ENCODE measurements around the gene SLC48A1.
"Not testable (repeated sequence)": the region's sequence is repeated elsewhere in the genome, so short reads cannot be mapped to it uniquely, and the experiment has no call there.

The SLC48A1 gene

GRCh38 chr12:47811581-47812484 lies 38.8 kb downstream of the SLC48A1 start:
- H3K4me3 Mint-ChIP-seq, result peak overlapping the region; percentile 94
- peak overlapping the region; percentile 90 for H3K27ac Mint-ChIP-seq
- CTCF ChIA-PET, result interaction anchor here (1.0 to 29.3 kb wide), 4 partner anchors 8 to 75 kb away, joined by 3 to 716 read pairs (median 10); no protein-coding TSS in a partner anchor
- no peak for DNase-seq
- H3K36me3 Mint-ChIP-seq, result peaks cover 63% of the 10 kb centered on the region
- no peaks in the 10 kb centered on the region for H3K27me3 Mint-ChIP-seq
- peaks cover 91% of the 10 kb centered on the region for H3K4me1 Mint-ChIP-seq
- no peaks in the 10 kb centered on the region for H3K9me3 Mint-ChIP-seq

- H3K4me1 Mint-ChIP-seq, result peaks cover 86% of the 10 kb centered on the region
- H3K9me3 Mint-ChIP-seq, result no peaks in the 10 kb centered on the region
- H3K4me3 Mint-ChIP-seq, result peak overlapping the region; percentile 94
- CTCF ChIA-PET, result interaction anchor here (1.0 to 29.3 kb wide), 7 partner anchors 9 to 72 kb away, joined by 3 to 716 read pairs (median 4); no protein-coding TSS in a partner anchor
- H3K36me3 Mint-ChIP-seq, result peaks cover 64% of the 10 kb centered on the region
- DNase-seq, result peak; percentile 96
- H3K27ac Mint-ChIP-seq, result peak overlapping the region; percentile 90
- H3K27me3 Mint-ChIP-seq, result no peaks in the 10 kb centered on the region
Observed at GRCh38 chr12:47812797-47813510, 39.9 kb downstream of the SLC48A1 start.

- Mint-ChIP-seq H3K36me3 (peaks cover 70% of the 10 kb centered on the region), H3K9me3 (no peaks in the 10 kb centered on the region), H3K4me1 (peaks cover 79% of the 10 kb centered on the region), H3K27me3 (no peaks in the 10 kb centered on the region), H3K4me3 (peak overlapping the region; percentile 94), H3K27ac (peak overlapping the region; percentile 90)
- peak; percentile 58 for DNase-seq
- CTCF ChIA-PET, result interaction anchor here (1.1 to 29.3 kb wide), 7 partner anchors 11 to 72 kb away, joined by 3 to 716 read pairs (median 4); no protein-coding TSS in a partner anchor
Observed at GRCh38 chr12:47813511-47814196, 40.6 kb downstream of the SLC48A1 start.

- Mint-ChIP-seq H3K4me3 (peak overlapping the region; percentile 94), H3K27me3 (no peaks in the 10 kb centered on the region), H3K4me1 (peaks cover 71% of the 10 kb centered on the region), H3K27ac (peak overlapping the region; percentile 90), H3K36me3 (peaks cover 74% of the 10 kb centered on the region), H3K9me3 (no peaks in the 10 kb centered on the region)
- CTCF ChIA-PET, result interaction anchor here (0.8 to 29.3 kb wide), 5 partner anchors 13 to 48 kb away, joined by 3 to 716 read pairs (median 5); no protein-coding TSS in a partner anchor
- no peak for DNase-seq
Observed at GRCh38 chr12:47814539-47815170, 41.6 kb downstream of the SLC48A1 start.

- CTCF ChIA-PET, result interaction anchor here (29.3 kb wide), 1 partner anchor 20 kb away, joined by 716 read pairs; no protein-coding TSS in a partner anchor
- Mint-ChIP-seq H3K36me3 (peaks cover 74% of the 10 kb centered on the region), H3K4me3 (peak overlapping the region; percentile 94)
Observed at GRCh38 chr12:47815447-47815846, 42.4 kb downstream of the SLC48A1 start.

GRCh38 chr12:47816403-47817271 lies 43.6 kb downstream of the SLC48A1 start:
- CTCF ChIA-PET, result interaction anchor here (1.3 to 29.3 kb wide), 10 partner anchors 8 to 74 kb away, joined by 3 to 716 read pairs (median 11); no protein-coding TSS in a partner anchor
- no peaks in the 10 kb centered on the region for H3K27me3 Mint-ChIP-seq
- peaks cover 67% of the 10 kb centered on the region for H3K4me1 Mint-ChIP-seq
- H3K27ac Mint-ChIP-seq, result peak overlapping the region; percentile 90
- DNase-seq, result no peak
- peaks cover 63% of the 10 kb centered on the region for H3K36me3 Mint-ChIP-seq
- H3K4me3 Mint-ChIP-seq, result peak overlapping the region; percentile 94
- H3K9me3 Mint-ChIP-seq, result no peaks in the 10 kb centered on the region

More at GRCh38 chr12:47815447-47815846, 42.4 kb downstream of the SLC48A1 start:
- H3K27ac Mint-ChIP-seq, result peak overlapping the region; percentile 90
- DNase-seq, H3K9me3 Mint-ChIP-seq, H3K27me3 Mint-ChIP-seq: not testable (repeated sequence)
- peaks cover 67% of the 10 kb centered on the region for H3K4me1 Mint-ChIP-seq

GRCh38 chr12:47817272-47818006 lies 44.4 kb downstream of the SLC48A1 start:
- Mint-ChIP-seq H3K9me3 (no peaks in the 10 kb centered on the region), H3K27me3 (no peaks in the 10 kb centered on the region), H3K4me3 (peak overlapping the region; percentile 94), H3K4me1 (peaks cover 69% of the 10 kb centered on the region), H3K36me3 (peaks cover 57% of the 10 kb centered on the region), H3K27ac (peak overlapping the region; percentile 90)
- CTCF ChIA-PET, result interaction anchor here (1.0 to 29.3 kb wide), 12 partner anchors 9 to 132 kb away, joined by 3 to 716 read pairs (median 9); no protein-coding TSS in a partner anchor
- DNase-seq, result no peak

- Mint-ChIP-seq H3K27ac (peak overlapping the region; percentile 90), H3K27me3 (no peaks in the 10 kb centered on the region), H3K36me3 (peaks cover 54% of the 10 kb centered on the region), H3K4me3 (peak overlapping the region; percentile 94), H3K4me1 (peaks cover 72% of the 10 kb centered on the region), H3K9me3 (no peaks in the 10 kb centered on the region)
- CTCF ChIA-PET, result interaction anchor here (1.0 to 29.3 kb wide), 10 partner anchors 10 to 132 kb away, joined by 3 to 716 read pairs (median 11); no protein-coding TSS in a partner anchor
- no peak for DNase-seq
Observed at GRCh38 chr12:47818007-47818376, 45.0 kb downstream of the SLC48A1 start.

- no peaks in the 10 kb centered on the region for H3K27me3 Mint-ChIP-seq
- H3K36me3 Mint-ChIP-seq, result peaks cover 48% of the 10 kb centered on the region
- H3K4me3 Mint-ChIP-seq, result peak overlapping the region; percentile 94
- H3K4me1 Mint-ChIP-seq, result peaks cover 73% of the 10 kb centered on the region
- DNase-seq, result peak; percentile 65
- peak overlapping the region; percentile 90 for H3K27ac Mint-ChIP-seq
- CTCF ChIA-PET, result interaction anchor here (1.0 to 29.3 kb wide), 9 partner anchors 10 to 131 kb away, joined by 3 to 716 read pairs (median 13); no protein-coding TSS in a partner anchor
- H3K9me3 Mint-ChIP-seq, result no peaks in the 10 kb centered on the region
Observed at GRCh38 chr12:47818467-47819137, 45.6 kb downstream of the SLC48A1 start.

GRCh38 chr12:47819138-47819895 lies 46.3 kb downstream of the SLC48A1 start:
- Mint-ChIP-seq H3K4me1 (peaks cover 73% of the 10 kb centered on the region), H3K4me3 (peak overlapping the region; percentile 94), H3K9me3 (no peaks in the 10 kb centered on the region), H3K36me3 (peaks cover 43% of the 10 kb centered on the region), H3K27me3 (no peaks in the 10 kb centered on the region), H3K27ac (peak overlapping the region; percentile 90)
- peak; percentile 69 for DNase-seq
- CTCF ChIA-PET, result interaction anchor here (1.0 to 29.3 kb wide), 6 partner anchors 11 to 63 kb away, joined by 4 to 716 read pairs (median 34); no protein-coding TSS in a partner anchor

Data from activated naive CD4-positive, alpha-beta T cell treated with anti-CD3 and anti-CD28 coated beads, Interleukin-2, amount 10 ng/mL, durations not matched to agents 7 days and 5 days (primary cell).